Measurements from ENCODE around the gene PHF21A.

DNA sequence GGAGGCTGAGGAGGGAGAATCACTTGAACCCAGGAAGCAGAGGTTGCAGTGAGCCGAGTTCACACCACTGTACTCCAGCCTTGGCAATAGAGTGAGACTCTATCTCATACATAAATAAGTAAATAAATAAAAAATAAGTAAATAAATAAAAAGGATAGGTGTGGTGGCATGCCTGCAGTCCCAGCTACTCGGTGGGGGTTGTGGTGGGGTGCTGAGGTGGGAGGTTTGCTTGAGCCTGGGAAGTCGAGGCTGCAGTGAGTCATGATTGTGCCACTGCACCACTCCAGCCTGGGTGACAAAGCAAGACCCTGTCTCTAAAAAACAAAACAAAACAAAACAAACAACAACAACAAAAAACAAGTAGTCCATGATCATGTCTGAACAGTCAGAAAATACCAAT is 195.7 kb downstream of the PHF21A start:
- TF ChIP-seq, protein P1, sequence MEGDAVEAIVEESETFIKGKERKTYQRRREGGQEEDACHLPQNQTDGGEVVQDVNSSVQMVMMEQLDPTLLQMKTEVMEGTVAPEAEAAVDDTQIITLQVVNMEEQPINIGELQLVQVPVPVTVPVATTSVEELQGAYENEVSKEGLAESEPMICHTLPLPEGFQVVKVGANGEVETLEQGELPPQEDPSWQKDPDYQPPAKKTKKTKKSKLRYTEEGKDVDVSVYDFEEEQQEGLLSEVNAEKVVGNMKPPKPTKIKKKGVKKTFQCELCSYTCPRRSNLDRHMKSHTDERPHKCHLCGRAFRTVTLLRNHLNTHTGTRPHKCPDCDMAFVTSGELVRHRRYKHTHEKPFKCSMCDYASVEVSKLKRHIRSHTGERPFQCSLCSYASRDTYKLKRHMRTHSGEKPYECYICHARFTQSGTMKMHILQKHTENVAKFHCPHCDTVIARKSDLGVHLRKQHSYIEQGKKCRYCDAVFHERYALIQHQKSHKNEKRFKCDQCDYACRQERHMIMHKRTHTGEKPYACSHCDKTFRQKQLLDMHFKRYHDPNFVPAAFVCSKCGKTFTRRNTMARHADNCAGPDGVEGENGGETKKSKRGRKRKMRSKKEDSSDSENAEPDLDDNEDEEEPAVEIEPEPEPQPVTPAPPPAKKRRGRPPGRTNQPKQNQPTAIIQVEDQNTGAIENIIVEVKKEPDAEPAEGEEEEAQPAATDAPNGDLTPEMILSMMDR (IDR thresholded peaks at IDR 0.05), result no peak
- no peak for TF ChIP-seq POLR2A (IDR thresholded peaks at IDR 0.05)

Data from uterus (tissue), 2 donors.